SU-DHL-6 (cell line): ENCODE results near the gene TUBGCP6.

Experiments
- H2AFZ ChIP-seq: fragments of 200-600 bp; sonication (generic); 2 replicates; pipeline ENCODE4 v1.6.1; 2014; ENCODE audit warnings: low read depth, mild to moderate bottlenecking, moderate library complexity, mixed read lengths, antibody characterized with exemption, low read length; ENCODE audit not compliant: severe bottlenecking
- H3F3A ChIP-seq: fragments of 200-600 bp; shearing (Covaris generic); 2 replicates; pipeline ENCODE4 v1.6.0; 2016; ENCODE audit warnings: antibody characterized with exemption, mild to moderate bottlenecking; ENCODE audit not compliant: insufficient read depth
- H3K27ac ChIP-seq: fragments of 200-600 bp; sonication (generic); 2 replicates; pipeline ENCODE4 v1.5.1; 2016; ENCODE audit warnings: low read depth, mild to moderate bottlenecking, low read length, moderate library complexity, mixed read lengths
- H3K27me3 ChIP-seq: fragments of 200-600 bp; sonication (generic), shearing (Covaris generic); 2 replicates; pipeline ENCODE4 v1.6.0; 2014; ENCODE audit warnings: mild to moderate bottlenecking, low read length
- H3K36me3 ChIP-seq: fragments of 200-600 bp; sonication (generic); 2 replicates; pipeline ENCODE4 v1.6.1; 2014; ENCODE audit warnings: mild to moderate bottlenecking, low read length, mixed read lengths
- H3K4me2 ChIP-seq: fragments of 300-600, 200-600 bp; shearing (Covaris generic), sonication (generic); 2 replicates; pipeline ENCODE4 v1.6.0; 2014; ENCODE audit warnings: low read length, low read depth, mild to moderate bottlenecking; ENCODE audit not compliant: poor library complexity, severe bottlenecking
- H3K4me3 ChIP-seq: fragments of 200-600 bp; sonication (generic); 2 replicates; pipeline ENCODE4 v1.5.1; 2014; ENCODE audit warnings: antibody characterized with exemption, low read length, mild to moderate bottlenecking, mixed read lengths; ENCODE audit not compliant: insufficient read depth, poor library complexity, severe bottlenecking
- H3K79me2 ChIP-seq: fragments of 200-600 bp; sonication (generic); 2 replicates; pipeline ENCODE4 v1.6.1; 2014; ENCODE audit warnings: mild to moderate bottlenecking, low read length, moderate library complexity; ENCODE audit not compliant: insufficient read depth
- H3K9ac ChIP-seq: fragments of 200-600 bp; sonication (generic); 2 replicates; pipeline ENCODE4 v1.7.0; 2014; ENCODE audit warnings: mild to moderate bottlenecking, low read length
- H3K9me2 ChIP-seq: fragments of 200-600 bp; sonication (generic); replicated peaks from 2 replicates; pipeline ENCODE4 v1.6.1; 2014; ENCODE audit warnings: low read length; ENCODE audit not compliant: insufficient read depth
- H3K9me3 ChIP-seq: fragments of 200-600 bp; sonication (generic); 2 replicates; pipeline ENCODE4 v1.6.1; 2014; ENCODE audit warnings: low read length, mixed read lengths; ENCODE audit not compliant: insufficient read depth
- H4K20me1 ChIP-seq: fragments of 200-600 bp; sonication (generic); 2 replicates; pipeline ENCODE4 v1.6.1; 2014; ENCODE audit warnings: low read depth, mild to moderate bottlenecking, antibody characterized with exemption, low read length, moderate library complexity, mixed read lengths
- EZH2phosphoT487 ChIP-seq: fragments of 200-600 bp; sonication (generic), shearing (Covaris generic); conservative IDR thresholded peaks from 2 replicates; pipeline ENCODE4 v1.6.1; 2018; ENCODE audit warnings: mild to moderate bottlenecking, antibody characterized with exemption, low read length, moderate library complexity, mixed read lengths
- TF ChIP-seq, protein P1 (sequence below): fragments of 200-600 bp; sonication (generic); IDR thresholded peaks from one replicate; pipeline ENCODE4 v1.5.1; 2017; ENCODE audit warnings: antibody characterized with exemption, mild to moderate bottlenecking, low read length, moderate library complexity; ENCODE audit not compliant: insufficient read depth, poor library complexity, severe bottlenecking

TUBGCP6 gene

GRCh38 chr22:50197856-50198623 lies 46.8 kb downstream of the TUBGCP6 start:
- H3K4me3 ChIP-seq: no peak overlapping the region
- H3K27me3 ChIP-seq: no peaks in the 10 kb centered on the region
- H3K9ac ChIP-seq: no peak overlapping the region
- no peaks in the 10 kb centered on the region for H3K9me3 ChIP-seq
- peaks cover 30% of the 10 kb centered on the region for H3K79me2 ChIP-seq
- H2AFZ ChIP-seq: no peak overlapping the region
- no peak overlapping the region for H3K4me2 ChIP-seq
- H3K9me2 ChIP-seq: no peaks in the 10 kb centered on the region
- H3K36me3 ChIP-seq: peaks cover 2% of the 10 kb centered on the region; the same call in 1 of the 2 replicates
- H4K20me1 ChIP-seq: no peaks in the 10 kb centered on the region
- TF ChIP-seq, protein P1, sequence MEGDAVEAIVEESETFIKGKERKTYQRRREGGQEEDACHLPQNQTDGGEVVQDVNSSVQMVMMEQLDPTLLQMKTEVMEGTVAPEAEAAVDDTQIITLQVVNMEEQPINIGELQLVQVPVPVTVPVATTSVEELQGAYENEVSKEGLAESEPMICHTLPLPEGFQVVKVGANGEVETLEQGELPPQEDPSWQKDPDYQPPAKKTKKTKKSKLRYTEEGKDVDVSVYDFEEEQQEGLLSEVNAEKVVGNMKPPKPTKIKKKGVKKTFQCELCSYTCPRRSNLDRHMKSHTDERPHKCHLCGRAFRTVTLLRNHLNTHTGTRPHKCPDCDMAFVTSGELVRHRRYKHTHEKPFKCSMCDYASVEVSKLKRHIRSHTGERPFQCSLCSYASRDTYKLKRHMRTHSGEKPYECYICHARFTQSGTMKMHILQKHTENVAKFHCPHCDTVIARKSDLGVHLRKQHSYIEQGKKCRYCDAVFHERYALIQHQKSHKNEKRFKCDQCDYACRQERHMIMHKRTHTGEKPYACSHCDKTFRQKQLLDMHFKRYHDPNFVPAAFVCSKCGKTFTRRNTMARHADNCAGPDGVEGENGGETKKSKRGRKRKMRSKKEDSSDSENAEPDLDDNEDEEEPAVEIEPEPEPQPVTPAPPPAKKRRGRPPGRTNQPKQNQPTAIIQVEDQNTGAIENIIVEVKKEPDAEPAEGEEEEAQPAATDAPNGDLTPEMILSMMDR: no peak
- TF ChIP-seq EZH2phosphoT487: no peak
- peaks cover 28% of the 10 kb centered on the region for H3F3A ChIP-seq
- no peak overlapping the region for H3K27ac ChIP-seq

DNA sequence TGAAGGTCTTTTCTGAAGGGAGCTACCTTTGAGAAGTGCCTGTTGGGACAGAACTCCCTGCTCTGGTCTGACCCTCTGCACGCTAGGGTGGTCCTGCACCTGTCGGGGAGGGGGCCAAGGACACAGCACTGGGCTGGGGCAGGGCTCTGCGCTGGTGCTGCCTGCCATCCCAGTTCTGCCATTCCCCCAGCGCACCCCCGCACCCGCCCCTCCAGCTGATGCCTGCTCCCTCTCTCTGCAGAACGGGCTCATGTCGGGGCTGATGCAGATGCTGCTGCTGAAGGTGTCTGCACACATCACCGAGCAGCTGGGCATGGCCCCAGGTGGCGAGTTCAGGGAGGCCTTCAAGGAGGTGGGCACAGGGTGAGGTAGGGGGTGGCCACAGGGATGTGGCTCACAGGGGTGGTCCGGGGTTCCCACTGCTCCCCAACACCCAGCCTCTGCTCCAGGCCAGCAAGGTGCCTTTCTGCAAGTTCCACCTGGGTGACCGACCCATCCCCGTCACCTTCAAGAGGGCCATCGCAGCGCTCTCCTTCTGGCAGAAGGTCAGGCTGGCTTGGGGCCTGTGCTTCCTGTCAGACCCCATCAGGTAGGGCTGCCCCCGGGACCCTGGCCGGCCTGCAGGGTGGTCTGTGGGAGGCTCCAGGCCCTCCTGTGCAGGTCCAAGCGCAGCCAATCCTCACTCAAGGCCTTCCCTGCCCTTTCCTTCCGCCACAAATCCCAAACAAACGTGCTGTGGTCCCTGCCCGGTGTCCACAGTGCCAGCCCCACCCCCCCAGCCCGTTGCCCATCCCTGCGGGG lies 47.6 kb downstream of the TUBGCP6 start:
- Histone ChIP-seq H3K27me3 (no peaks in the 10 kb centered on the region), H3K79me2 (peaks cover 27% of the 10 kb centered on the region), H3F3A (peaks cover 29% of the 10 kb centered on the region), H3K4me3 (no peak overlapping the region), H3K36me3 (no peaks in the 10 kb centered on the region), H3K9ac (no peak overlapping the region), H3K27ac (peak overlapping the region; percentile 49), H4K20me1 (no peaks in the 10 kb centered on the region), H2AFZ (no peak overlapping the region), H3K9me3 (no peaks in the 10 kb centered on the region), H3K4me2 (no peak overlapping the region), H3K9me2 (no peaks in the 10 kb centered on the region)
- TF ChIP-seq, protein P1: no peak
- TF ChIP-seq EZH2phosphoT487: no peak

- H3K4me2 ChIP-seq: no peak overlapping the region
- no peaks in the 10 kb centered on the region for H3K9me2 ChIP-seq
- H3K4me3 ChIP-seq: no peak overlapping the region
- peaks cover 17% of the 10 kb centered on the region for H3K79me2 ChIP-seq
- TF ChIP-seq, protein P1: no peak
- TF ChIP-seq EZH2phosphoT487: no peak
- no peaks in the 10 kb centered on the region for H3K27me3 ChIP-seq
- H4K20me1 ChIP-seq: no peaks in the 10 kb centered on the region
- no peak overlapping the region for H2AFZ ChIP-seq
- H3K36me3 ChIP-seq: no peaks in the 10 kb centered on the region
- H3F3A ChIP-seq: peaks cover 37% of the 10 kb centered on the region
- no peak overlapping the region for H3K9ac ChIP-seq
- H3K9me3 ChIP-seq: no peaks in the 10 kb centered on the region
- H3K27ac ChIP-seq: peak overlapping the region; percentile 49
Measured at GRCh38 chr22:50196256-50196655, 48.6 kb downstream of the TUBGCP6 start.
